ENCODE results near the gene DAB1. TPM values are rescaled to one million over a fixed set of nuclear protein-coding genes. Genes with fewer than 3 reads are reported as not detected.
"Not testable (repeated sequence)": the region's sequence is repeated elsewhere in the genome, so short reads cannot be mapped to it uniquely, and the experiment has no call there.

Gene DAB1
- total RNA-seq, 1 donor from 2014 or later = not detected

GRCh38 chr1:57101209-57101608 lies 322.7 kb downstream of the DAB1 start:
- no peak for DNase-seq (ENCODE audit: low read depth)
- H3K4me3 ChIP-seq (ENCODE audit: low read depth, low read length) = no peak overlapping the region
- TF ChIP-seq CTCF (conservative IDR thresholded peaks at IDR 0.05; ENCODE audit: low read depth, low read length) = no peak

GRCh38 chr1:57094749-57095148 lies 329.1 kb downstream of the DAB1 start:
- H3K4me3 ChIP-seq (ENCODE audit: low read depth, low read length) = no peak overlapping the region
- no peak for TF ChIP-seq CTCF (conservative IDR thresholded peaks at IDR 0.05; ENCODE audit: low read depth, low read length)
- no peak for DNase-seq (ENCODE audit: low read depth)

GRCh38 chr1:57093122-57093521 lies 330.7 kb downstream of the DAB1 start:
- no peak overlapping the region for H3K4me3 ChIP-seq (ENCODE audit: low read depth, low read length)
- TF ChIP-seq CTCF (conservative IDR thresholded peaks at IDR 0.05; ENCODE audit: low read depth, low read length) = no peak
- no peak for DNase-seq (ENCODE audit: low read depth)

GRCh38 chr1:57091642-57092041 lies 332.2 kb downstream of the DAB1 start:
- H3K4me3 ChIP-seq (ENCODE audit: low read depth, low read length) = no peak overlapping the region
- no peak for DNase-seq (ENCODE audit: low read depth)
- no peak for TF ChIP-seq CTCF (conservative IDR thresholded peaks at IDR 0.05; ENCODE audit: low read depth, low read length)

- no peak for DNase-seq (ENCODE audit: low read depth)
- TF ChIP-seq CTCF (conservative IDR thresholded peaks at IDR 0.05; ENCODE audit: low read depth, low read length) = no peak
- no peak overlapping the region for H3K4me3 ChIP-seq (ENCODE audit: low read depth, low read length)
Measured at GRCh38 chr1:57089855-57090254, 334.0 kb downstream of the DAB1 start.

- TF ChIP-seq CTCF (conservative IDR thresholded peaks at IDR 0.05; ENCODE audit: low read depth, low read length) = no peak
- H3K4me3 ChIP-seq (ENCODE audit: low read depth, low read length) = no peak overlapping the region
- DNase-seq (ENCODE audit: low read depth) = no peak
Measured at GRCh38 chr1:57089221-57089620, 334.6 kb downstream of the DAB1 start.

- no peak for DNase-seq (ENCODE audit: low read depth)
- H3K4me3 ChIP-seq (ENCODE audit: low read depth, low read length) = no peak overlapping the region
- TF ChIP-seq CTCF (conservative IDR thresholded peaks at IDR 0.05; ENCODE audit: low read depth, low read length) = no peak
Measured at GRCh38 chr1:57088653-57089052, 335.2 kb downstream of the DAB1 start.

- DNase-seq (ENCODE audit: low read depth); H3K4me3 ChIP-seq (ENCODE audit: low read depth, low read length): not testable (repeated sequence)
Measured at GRCh38 chr1:57087660-57088059, 336.2 kb downstream of the DAB1 start.

All from epithelial cell of proximal tubule (primary cell).